WTC11 (cell line): ENCODE results near the gene NAA25. TPM values are rescaled to one million over a fixed set of nuclear protein-coding genes. Genes with fewer than 3 reads are reported as not detected.
A peak's percentile ranks its signal among the peaks of the same experiment; 100 is the strongest.

Experiments
- CBFB ChIP-seq: sonication (generic); formaldehyde crosslinking; IDR thresholded peaks from 2 replicates; pipeline ENCODE4 v1.8.1; 2022; ENCODE audit warnings: mild to moderate bottlenecking, low read depth, missing genetic modification reagents
- EMX1 ChIP-seq: fragments of 250-450 bp; sonication (Bioruptor Pico); IDR thresholded peaks from 2 replicates; pipeline ENCODE4 v1.8.0; 2021; ENCODE audit warnings: mild to moderate bottlenecking
- ESRRA ChIP-seq: sonication (generic); formaldehyde crosslinking; IDR thresholded peaks from 2 replicates; pipeline ENCODE4 v1.8.1; 2022; ENCODE audit warnings: mild to moderate bottlenecking, missing genetic modification reagents, borderline replicate concordance
- FOXJ3 ChIP-seq: sonication (generic); formaldehyde crosslinking; IDR thresholded peaks from 2 replicates; pipeline ENCODE4 v1.9.0; 2021; ENCODE audit warnings: missing genetic modification reagents, mild to moderate bottlenecking, borderline replicate concordance
- FOXP1 ChIP-seq: sonication (generic); formaldehyde crosslinking; IDR thresholded peaks from 2 replicates; pipeline ENCODE4 v1.8.0; 2022; ENCODE audit warnings: missing genetic modification reagents, mild to moderate bottlenecking, moderate library complexity, borderline replicate concordance
- GRHL2 ChIP-seq: fragments of 250-450 bp; sonication (Bioruptor Pico); IDR thresholded peaks from 2 replicates; pipeline ENCODE4 v1.8.0; 2022; ENCODE audit warnings: mild to moderate bottlenecking, moderate library complexity; ENCODE audit not compliant: insufficient replicate concordance, severe bottlenecking
- JUN ChIP-seq: sonication (generic); formaldehyde crosslinking; IDR thresholded peaks from 2 replicates; pipeline ENCODE4 v1.8.0; 2023; ENCODE audit warnings: mild to moderate bottlenecking, missing genetic modification reagents
- NFE2L1 ChIP-seq: sonication (generic); formaldehyde crosslinking; IDR thresholded peaks from 2 replicates; pipeline ENCODE4 v1.8.1; 2023; ENCODE audit warnings: missing genetic modification reagents
- PRRX2 ChIP-seq: fragments of 250-450 bp; sonication (Bioruptor Pico); IDR thresholded peaks from 2 replicates; pipeline ENCODE4 v1.8.0; 2021; ENCODE audit warnings: mild to moderate bottlenecking
- RELA ChIP-seq: sonication (generic); formaldehyde crosslinking; IDR thresholded peaks from 2 replicates; pipeline ENCODE4 v1.8.1; 2022; ENCODE audit warnings: missing genetic modification reagents, mild to moderate bottlenecking, borderline replicate concordance
- RORB ChIP-seq: fragments of 250-450 bp; sonication (Bioruptor Pico); IDR thresholded peaks from 2 replicates; pipeline ENCODE4 v1.9.0; 2021; ENCODE audit warnings: mild to moderate bottlenecking
- TCF7 ChIP-seq: sonication (generic); formaldehyde crosslinking; IDR thresholded peaks from 2 replicates; pipeline ENCODE4 v1.8.0; 2022; ENCODE audit warnings: mild to moderate bottlenecking, low read depth, missing genetic modification reagents, moderate library complexity
- TEAD1 ChIP-seq: sonication (generic); formaldehyde crosslinking; IDR thresholded peaks from 2 replicates; pipeline ENCODE4 v1.8.0; 2022; ENCODE audit warnings: mild to moderate bottlenecking, missing genetic modification reagents
- ZNF138 ChIP-seq: sonication (generic); formaldehyde crosslinking; conservative IDR thresholded peaks from 2 replicates; pipeline ENCODE4 v1.8.1; 2022; ENCODE audit warnings: mild to moderate bottlenecking, moderate library complexity, missing genetic modification reagents
- ZNF232 ChIP-seq: sonication (generic); formaldehyde crosslinking; IDR thresholded peaks from 2 replicates; pipeline ENCODE4 v1.8.0; 2022; ENCODE audit warnings: mild to moderate bottlenecking, missing genetic modification reagents
- ZNF263 ChIP-seq: sonication (generic); formaldehyde crosslinking; IDR thresholded peaks from 2 replicates; pipeline ENCODE4 v1.8.1; 2022; ENCODE audit warnings: low read depth, mild to moderate bottlenecking, moderate library complexity, missing genetic modification reagents
- ZNF396 ChIP-seq: fragments of 250-450 bp; sonication (Bioruptor Pico); IDR thresholded peaks from 2 replicates; pipeline ENCODE4 v1.8.0; 2021; ENCODE audit warnings: mild to moderate bottlenecking, moderate library complexity, borderline replicate concordance
- ZNF416 ChIP-seq: fragments of 250-450 bp; sonication (Bioruptor Pico); IDR thresholded peaks from 2 replicates; pipeline ENCODE4 v1.9.0; 2021; ENCODE audit warnings: mild to moderate bottlenecking, inconsistent platforms
- ZNF423 ChIP-seq: fragments of 250-450 bp; sonication (Bioruptor Pico); IDR thresholded peaks from 2 replicates; pipeline ENCODE4 v2.1.2; 2022; ENCODE audit warnings: mild to moderate bottlenecking, moderate library complexity
- total RNA-seq: library from RNA; stranded (reverse); gene quantifications from 3 replicates; pipeline ENCODE4 v1.2.3, GENCODE V29; 2021
- TF ChIP-seq, protein P1 (sequence below): fragments of 250-450 bp; sonication (Bioruptor Pico); IDR thresholded peaks from 2 replicates; pipeline ENCODE4 v1.9.0; 2021; ENCODE audit warnings: moderate library complexity, mild to moderate bottlenecking, inconsistent platforms, borderline replicate concordance
- TF ChIP-seq, protein P2 (sequence below): sonication (generic); formaldehyde crosslinking; IDR thresholded peaks from 2 replicates; pipeline ENCODE4 v1.8.1; 2022; ENCODE audit warnings: mild to moderate bottlenecking, moderate library complexity, missing genetic modification reagents
- TF ChIP-seq, protein P3 (sequence below): sonication (generic); formaldehyde crosslinking; IDR thresholded peaks from 2 replicates; pipeline ENCODE4 v1.8.1; 2022; ENCODE audit warnings: low read depth, missing genetic modification reagents, borderline replicate concordance
- TF ChIP-seq, protein P4 (sequence below): sonication (generic); formaldehyde crosslinking; IDR thresholded peaks from 2 replicates; pipeline ENCODE4 v1.8.0; 2022; ENCODE audit warnings: missing genetic modification reagents
- TF ChIP-seq, protein P5 (sequence below): sonication (generic); formaldehyde crosslinking; IDR thresholded peaks from 2 replicates; pipeline ENCODE4 v1.8.0; 2022; ENCODE audit warnings: mild to moderate bottlenecking, missing genetic modification reagents
- TF ChIP-seq, protein P6 (sequence below): fragments of 250-450 bp; sonication (Bioruptor Pico); IDR thresholded peaks from 2 replicates; pipeline ENCODE4 v1.9.0; 2021; ENCODE audit warnings: mild to moderate bottlenecking
- TF ChIP-seq, protein P7 (sequence below): sonication (generic); formaldehyde crosslinking; IDR thresholded peaks from 2 replicates; pipeline ENCODE4 v1.8.0; 2022; ENCODE audit warnings: mild to moderate bottlenecking, missing genetic modification reagents
- TF ChIP-seq, protein P8 (sequence below): sonication (generic); formaldehyde crosslinking; IDR thresholded peaks from 2 replicates; pipeline ENCODE4 v1.8.0; 2022; ENCODE audit warnings: mild to moderate bottlenecking, missing genetic modification reagents

The NAA25 gene
- total RNA-seq, 1 experiment from 2014 or later: 47.5 TPM

DNA sequence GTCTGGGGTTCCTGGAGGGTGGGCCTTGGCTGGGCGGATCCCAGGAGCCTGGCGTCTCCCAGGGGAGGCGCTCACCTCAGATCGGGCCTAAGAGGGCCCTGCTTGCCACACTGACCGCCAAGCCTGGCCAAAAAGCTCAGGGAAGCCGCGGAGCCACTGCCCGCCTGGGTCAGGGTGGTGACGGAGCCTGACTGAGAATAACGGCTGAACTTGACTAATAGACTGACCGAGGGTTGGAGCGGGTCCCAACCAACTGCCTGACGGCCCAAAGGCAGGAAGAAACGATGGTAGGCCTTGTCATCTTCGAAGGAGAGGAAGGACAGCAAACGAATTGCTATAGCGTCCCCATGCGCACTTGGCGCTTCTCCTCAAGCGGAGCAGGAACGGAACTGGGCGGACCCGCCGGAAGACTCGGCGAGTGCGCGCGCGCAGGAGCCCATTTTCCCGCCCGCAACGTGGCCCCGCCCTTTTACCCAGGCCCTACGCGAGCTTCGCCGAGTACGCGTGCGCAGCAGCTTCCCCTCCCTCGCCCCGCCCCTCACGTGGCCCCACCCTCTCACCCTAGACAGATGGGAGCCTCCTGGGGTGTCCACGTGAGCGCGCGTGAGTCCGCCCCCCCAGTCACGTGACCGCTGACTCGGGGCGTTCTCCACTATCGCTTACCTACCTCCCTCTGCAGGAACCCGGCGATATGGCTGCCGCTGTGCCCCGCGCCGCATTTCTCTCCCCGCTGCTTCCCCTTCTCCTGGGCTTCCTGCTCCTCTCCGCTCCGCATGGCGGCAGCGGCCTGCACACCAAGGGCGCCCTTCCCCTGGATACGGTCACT is 95.6 kb downstream of the NAA25 start, which contains the start of the genes ERP29 and TMEM116 (continued):
- TF ChIP-seq GRHL2 (no peak), FOXP1 (CRISPR knock-in tag) (peak; percentile 56), JUN (CRISPR knock-in tag) (peak; percentile 89; the same call in 1 of the 2 replicates), PRRX2 (CRISPR knock-in tag) (0 out of 2 replicates have a peak, but pooled peaks have one; percentile 22), RELA (CRISPR knock-in tag) (0 out of 2 replicates have a peak, but pooled peaks have one; percentile 63), TCF7 (CRISPR knock-in tag) (peak; percentile 75; the same call in 1 of the 2 replicates), ZNF263 (CRISPR knock-in tag) (no peak), ZNF138 (CRISPR knock-in tag) (no peak), CBFB (no peak), ZNF423 (CRISPR knock-in tag) (no peak), FOXJ3 (CRISPR knock-in tag) (no peak), ZNF232 (no peak), EMX1 (CRISPR knock-in tag) (no peak), ZNF416 (no peak), TEAD1 (CRISPR knock-in tag) (peak; percentile 51; the same call in 1 of the 2 replicates), NFE2L1 (peak; percentile 72; the same call in 1 of the 2 replicates), ESRRA (CRISPR knock-in tag) (peak; percentile 45), RORB (CRISPR knock-in tag) (no peak), ZNF396 (CRISPR knock-in tag) (no peak)
- TF ChIP-seq, protein P1, sequence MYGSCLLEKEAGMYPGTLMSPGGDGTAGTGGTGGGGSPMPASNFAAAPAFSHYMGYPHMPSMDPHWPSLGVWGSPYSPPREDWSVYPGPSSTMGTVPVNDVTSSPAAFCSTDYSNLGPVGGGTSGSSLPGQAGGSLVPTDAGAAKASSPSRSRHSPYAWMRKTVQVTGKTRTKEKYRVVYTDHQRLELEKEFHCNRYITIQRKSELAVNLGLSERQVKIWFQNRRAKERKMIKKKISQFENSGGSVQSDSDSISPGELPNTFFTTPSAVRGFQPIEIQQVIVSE (CRISPR knock-in tag): no peak
- TF ChIP-seq, protein P2, sequence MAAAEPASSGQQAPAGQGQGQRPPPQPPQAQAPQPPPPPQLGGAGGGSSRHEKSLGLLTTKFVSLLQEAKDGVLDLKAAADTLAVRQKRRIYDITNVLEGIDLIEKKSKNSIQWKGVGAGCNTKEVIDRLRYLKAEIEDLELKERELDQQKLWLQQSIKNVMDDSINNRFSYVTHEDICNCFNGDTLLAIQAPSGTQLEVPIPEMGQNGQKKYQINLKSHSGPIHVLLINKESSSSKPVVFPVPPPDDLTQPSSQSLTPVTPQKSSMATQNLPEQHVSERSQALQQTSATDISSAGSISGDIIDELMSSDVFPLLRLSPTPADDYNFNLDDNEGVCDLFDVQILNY (CRISPR knock-in tag): peak; percentile 97
- TF ChIP-seq, protein P3, sequence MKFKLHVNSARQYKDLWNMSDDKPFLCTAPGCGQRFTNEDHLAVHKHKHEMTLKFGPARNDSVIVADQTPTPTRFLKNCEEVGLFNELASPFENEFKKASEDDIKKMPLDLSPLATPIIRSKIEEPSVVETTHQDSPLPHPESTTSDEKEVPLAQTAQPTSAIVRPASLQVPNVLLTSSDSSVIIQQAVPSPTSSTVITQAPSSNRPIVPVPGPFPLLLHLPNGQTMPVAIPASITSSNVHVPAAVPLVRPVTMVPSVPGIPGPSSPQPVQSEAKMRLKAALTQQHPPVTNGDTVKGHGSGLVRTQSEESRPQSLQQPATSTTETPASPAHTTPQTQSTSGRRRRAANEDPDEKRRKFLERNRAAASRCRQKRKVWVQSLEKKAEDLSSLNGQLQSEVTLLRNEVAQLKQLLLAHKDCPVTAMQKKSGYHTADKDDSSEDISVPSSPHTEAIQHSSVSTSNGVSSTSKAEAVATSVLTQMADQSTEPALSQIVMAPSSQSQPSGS (CRISPR knock-in tag): no peak
- TF ChIP-seq, protein P4, sequence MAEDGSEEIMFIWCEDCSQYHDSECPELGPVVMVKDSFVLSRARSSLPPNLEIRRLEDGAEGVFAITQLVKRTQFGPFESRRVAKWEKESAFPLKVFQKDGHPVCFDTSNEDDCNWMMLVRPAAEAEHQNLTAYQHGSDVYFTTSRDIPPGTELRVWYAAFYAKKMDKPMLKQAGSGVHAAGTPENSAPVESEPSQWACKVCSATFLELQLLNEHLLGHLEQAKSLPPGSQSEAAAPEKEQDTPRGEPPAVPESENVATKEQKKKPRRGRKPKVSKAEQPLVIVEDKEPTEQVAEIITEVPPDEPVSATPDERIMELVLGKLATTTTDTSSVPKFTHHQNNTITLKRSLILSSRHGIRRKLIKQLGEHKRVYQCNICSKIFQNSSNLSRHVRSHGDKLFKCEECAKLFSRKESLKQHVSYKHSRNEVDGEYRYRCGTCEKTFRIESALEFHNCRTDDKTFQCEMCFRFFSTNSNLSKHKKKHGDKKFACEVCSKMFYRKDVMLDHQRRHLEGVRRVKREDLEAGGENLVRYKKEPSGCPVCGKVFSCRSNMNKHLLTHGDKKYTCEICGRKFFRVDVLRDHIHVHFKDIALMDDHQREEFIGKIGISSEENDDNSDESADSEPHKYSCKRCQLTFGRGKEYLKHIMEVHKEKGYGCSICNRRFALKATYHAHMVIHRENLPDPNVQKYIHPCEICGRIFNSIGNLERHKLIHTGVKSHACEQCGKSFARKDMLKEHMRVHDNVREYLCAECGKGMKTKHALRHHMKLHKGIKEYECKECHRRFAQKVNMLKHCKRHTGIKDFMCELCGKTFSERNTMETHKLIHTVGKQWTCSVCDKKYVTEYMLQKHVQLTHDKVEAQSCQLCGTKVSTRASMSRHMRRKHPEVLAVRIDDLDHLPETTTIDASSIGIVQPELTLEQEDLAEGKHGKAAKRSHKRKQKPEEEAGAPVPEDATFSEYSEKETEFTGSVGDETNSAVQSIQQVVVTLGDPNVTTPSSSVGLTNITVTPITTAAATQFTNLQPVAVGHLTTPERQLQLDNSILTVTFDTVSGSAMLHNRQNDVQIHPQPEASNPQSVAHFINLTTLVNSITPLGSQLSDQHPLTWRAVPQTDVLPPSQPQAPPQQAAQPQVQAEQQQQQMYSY (CRISPR knock-in tag): no peak
- TF ChIP-seq, protein P5, sequence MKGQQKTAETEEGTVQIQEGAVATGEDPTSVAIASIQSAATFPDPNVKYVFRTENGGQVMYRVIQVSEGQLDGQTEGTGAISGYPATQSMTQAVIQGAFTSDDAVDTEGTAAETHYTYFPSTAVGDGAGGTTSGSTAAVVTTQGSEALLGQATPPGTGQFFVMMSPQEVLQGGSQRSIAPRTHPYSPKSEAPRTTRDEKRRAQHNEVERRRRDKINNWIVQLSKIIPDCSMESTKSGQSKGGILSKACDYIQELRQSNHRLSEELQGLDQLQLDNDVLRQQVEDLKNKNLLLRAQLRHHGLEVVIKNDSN (CRISPR knock-in tag): peak; percentile 99
- TF ChIP-seq, protein P6, sequence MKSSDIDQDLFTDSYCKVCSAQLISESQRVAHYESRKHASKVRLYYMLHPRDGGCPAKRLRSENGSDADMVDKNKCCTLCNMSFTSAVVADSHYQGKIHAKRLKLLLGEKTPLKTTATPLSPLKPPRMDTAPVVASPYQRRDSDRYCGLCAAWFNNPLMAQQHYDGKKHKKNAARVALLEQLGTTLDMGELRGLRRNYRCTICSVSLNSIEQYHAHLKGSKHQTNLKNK (CRISPR knock-in tag): no peak
- TF ChIP-seq, protein P7, sequence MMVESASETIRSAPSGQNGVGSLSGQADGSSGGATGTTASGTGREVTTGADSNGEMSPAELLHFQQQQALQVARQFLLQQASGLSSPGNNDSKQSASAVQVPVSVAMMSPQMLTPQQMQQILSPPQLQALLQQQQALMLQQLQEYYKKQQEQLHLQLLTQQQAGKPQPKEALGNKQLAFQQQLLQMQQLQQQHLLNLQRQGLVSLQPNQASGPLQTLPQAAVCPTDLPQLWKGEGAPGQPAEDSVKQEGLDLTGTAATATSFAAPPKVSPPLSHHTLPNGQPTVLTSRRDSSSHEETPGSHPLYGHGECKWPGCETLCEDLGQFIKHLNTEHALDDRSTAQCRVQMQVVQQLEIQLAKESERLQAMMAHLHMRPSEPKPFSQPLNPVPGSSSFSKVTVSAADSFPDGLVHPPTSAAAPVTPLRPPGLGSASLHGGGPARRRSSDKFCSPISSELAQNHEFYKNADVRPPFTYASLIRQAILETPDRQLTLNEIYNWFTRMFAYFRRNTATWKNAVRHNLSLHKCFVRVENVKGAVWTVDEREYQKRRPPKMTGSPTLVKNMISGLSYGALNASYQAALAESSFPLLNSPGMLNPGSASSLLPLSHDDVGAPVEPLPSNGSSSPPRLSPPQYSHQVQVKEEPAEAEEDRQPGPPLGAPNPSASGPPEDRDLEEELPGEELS (CRISPR knock-in tag): no peak; the same call in none of the 2 replicates
- TF ChIP-seq, protein P8, sequence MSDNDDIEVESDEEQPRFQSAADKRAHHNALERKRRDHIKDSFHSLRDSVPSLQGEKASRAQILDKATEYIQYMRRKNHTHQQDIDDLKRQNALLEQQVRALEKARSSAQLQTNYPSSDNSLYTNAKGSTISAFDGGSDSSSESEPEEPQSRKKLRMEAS: peak; percentile 87
